Muscle layer of duodenum (tissue), 2 donors: Measurements from ENCODE around the gene MICALL2.

ENCODE experiments used
- H3K27ac ChIP-seq: one replicate; pipeline ENCODE4 v1.7.0; 2013; ENCODE audit warnings: mild to moderate bottlenecking, low read length
- H3K27me3 ChIP-seq: one replicate; pipeline ENCODE4 v1.7.0; 2013; ENCODE audit warnings: low read depth, mild to moderate bottlenecking, control low read depth, low read length
- H3K36me3 ChIP-seq, 2 donors: one replicate each; pipeline ENCODE4 v1.7.0; 2013; ENCODE audit warnings: low read length in 2 of 2, control low read depth in 1 of 2, mild to moderate bottlenecking in 1 of 2; ENCODE audit not compliant: insufficient read depth in 2 of 2, control insufficient read depth in 1 of 2
- H3K4me1 ChIP-seq, 2 donors: one replicate each; pipeline ENCODE4 v1.7.0; 2013; ENCODE audit warnings: low read length in 2 of 2, mild to moderate bottlenecking in 2 of 2, control low read depth in 1 of 2, moderate library complexity in 1 of 2; ENCODE audit not compliant: insufficient read depth in 2 of 2, control insufficient read depth in 1 of 2
- H3K4me3 ChIP-seq, 2 donors: one replicate each; pipeline ENCODE4 v1.7.0; 2013; ENCODE audit warnings: low read length in 2 of 2, low read depth in 1 of 2, mild to moderate bottlenecking in 1 of 2
- H3K9me3 ChIP-seq, 2 donors: one replicate each; pipeline ENCODE4 v1.7.0; 2013; ENCODE audit warnings: low read length in 2 of 2, control low read depth in 1 of 2, mild to moderate bottlenecking in 1 of 2; ENCODE audit not compliant: control insufficient read depth in 1 of 2
- donor health status: healthy.

The MICALL2 gene

DNA sequence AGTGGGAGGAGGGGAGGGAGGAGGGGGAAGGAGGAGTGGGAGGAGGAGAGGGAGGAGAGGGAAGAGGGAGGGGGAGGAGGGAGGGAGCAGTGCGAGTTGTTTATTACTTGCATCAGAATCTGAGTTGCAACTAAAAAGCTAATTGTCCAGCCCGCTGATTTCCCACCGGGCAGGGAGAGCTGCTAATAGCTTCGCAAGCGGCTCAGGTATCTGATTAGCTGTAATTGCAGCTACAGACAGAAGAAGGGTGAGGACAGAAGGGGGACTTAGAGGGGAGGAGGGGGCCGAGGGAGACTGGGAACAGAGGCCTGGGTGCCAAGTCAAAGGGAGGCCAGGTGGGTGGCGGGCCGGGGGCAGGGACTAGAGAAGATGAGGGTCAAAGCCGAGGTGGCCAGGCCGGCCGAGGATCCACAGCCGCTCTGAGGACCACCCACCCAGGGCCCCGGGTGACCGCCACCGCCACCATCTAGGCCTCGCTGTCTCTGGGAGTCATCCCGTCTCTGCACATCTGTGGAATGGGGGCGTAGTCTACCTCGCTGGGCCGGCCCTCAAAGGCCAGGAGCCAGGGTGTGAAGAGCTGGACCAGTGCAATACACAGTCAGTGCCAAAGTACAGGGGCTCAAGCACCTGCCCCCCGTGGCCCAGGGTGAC is 54.2 kb downstream of the MICALL2 start:
- Histone ChIP-seq H3K27ac (no peak overlapping the region), H3K27me3 (peaks cover 51% of the 10 kb centered on the region), H3K36me3 (no peaks in the 10 kb centered on the region), H3K4me3 (no peak overlapping the region), H3K9me3 (peaks cover 7 to 12% of the 10 kb centered on the region in 2 donors), H3K4me1 (no peaks in the 10 kb centered on the region)

DNA sequence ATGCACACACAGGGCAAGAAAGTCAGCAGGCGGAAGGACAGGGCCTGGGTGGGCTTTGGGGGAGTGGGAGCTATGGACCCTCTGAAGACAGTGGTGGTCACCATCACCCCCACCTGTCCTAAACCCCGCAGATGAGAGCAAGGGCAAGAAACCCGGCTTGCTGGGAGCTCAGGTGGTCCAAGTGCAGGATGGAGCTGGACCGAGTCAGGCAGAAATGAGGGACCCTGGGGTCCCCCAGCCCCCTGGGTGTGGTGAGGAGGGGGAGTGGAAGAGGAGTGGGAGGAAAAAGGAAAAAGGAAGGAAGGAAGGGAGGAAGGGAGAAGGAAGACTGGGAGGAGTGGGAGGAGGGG is 54.8 kb downstream of the MICALL2 start:
- Histone ChIP-seq H3K4me3 (no peak overlapping the region), H3K4me1 (no peaks in the 10 kb centered on the region), H3K36me3 (no peaks in the 10 kb centered on the region)

DNA sequence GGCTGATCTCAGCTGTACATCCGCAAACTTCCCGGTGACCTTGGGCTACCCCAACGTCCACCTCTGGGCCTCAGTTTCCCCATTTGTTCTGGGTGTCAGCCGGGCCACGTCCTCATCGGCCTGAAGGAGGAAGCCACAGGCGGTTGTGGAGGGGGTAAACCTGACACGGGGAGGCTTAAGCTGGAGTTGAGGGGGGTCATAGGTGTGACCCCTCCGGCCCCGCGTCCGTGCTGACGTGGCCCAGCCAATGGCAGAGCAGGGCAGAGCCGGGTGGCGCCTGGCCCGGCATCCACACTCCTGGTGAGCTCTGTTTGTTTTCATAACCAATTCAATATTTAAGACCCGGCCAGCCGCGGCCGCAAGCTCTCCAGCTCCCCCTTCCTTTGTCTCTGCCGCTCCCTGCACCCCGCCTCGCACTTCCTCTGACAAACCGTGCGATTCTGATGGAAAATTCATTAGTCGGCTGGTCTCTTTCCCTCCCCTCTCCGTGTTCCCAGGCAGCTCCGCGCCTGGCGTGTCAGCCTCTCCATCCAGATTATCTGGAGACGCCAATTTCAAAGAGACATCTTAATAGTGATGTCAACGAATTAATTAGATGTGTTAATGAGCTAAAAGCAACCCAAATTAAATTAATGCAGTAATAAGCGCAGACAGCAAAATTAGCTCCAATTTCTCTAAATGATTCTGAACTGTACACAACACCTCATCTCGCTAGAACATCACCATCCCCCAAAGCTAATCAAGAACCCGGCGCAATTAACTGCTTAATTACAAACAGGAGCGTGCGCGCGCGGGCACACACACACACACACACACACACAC is 55.4 kb downstream of the MICALL2 start:
- Histone ChIP-seq H3K27ac (no peak overlapping the region), H3K4me1 (no peaks in the 10 kb centered on the region), H3K4me3 (no peak overlapping the region), H3K9me3 (peaks cover 7 to 12% of the 10 kb centered on the region in 2 donors), H3K36me3 (no peaks in the 10 kb centered on the region), H3K27me3 (peaks cover 43% of the 10 kb centered on the region)

More for the DNA sequence above, 54.8 kb downstream of the MICALL2 start:
- H3K27ac ChIP-seq, result no peak overlapping the region
- peaks cover 7 to 12% of the 10 kb centered on the region in 2 donors for H3K9me3 ChIP-seq
- peaks cover 49% of the 10 kb centered on the region for H3K27me3 ChIP-seq

DNA sequence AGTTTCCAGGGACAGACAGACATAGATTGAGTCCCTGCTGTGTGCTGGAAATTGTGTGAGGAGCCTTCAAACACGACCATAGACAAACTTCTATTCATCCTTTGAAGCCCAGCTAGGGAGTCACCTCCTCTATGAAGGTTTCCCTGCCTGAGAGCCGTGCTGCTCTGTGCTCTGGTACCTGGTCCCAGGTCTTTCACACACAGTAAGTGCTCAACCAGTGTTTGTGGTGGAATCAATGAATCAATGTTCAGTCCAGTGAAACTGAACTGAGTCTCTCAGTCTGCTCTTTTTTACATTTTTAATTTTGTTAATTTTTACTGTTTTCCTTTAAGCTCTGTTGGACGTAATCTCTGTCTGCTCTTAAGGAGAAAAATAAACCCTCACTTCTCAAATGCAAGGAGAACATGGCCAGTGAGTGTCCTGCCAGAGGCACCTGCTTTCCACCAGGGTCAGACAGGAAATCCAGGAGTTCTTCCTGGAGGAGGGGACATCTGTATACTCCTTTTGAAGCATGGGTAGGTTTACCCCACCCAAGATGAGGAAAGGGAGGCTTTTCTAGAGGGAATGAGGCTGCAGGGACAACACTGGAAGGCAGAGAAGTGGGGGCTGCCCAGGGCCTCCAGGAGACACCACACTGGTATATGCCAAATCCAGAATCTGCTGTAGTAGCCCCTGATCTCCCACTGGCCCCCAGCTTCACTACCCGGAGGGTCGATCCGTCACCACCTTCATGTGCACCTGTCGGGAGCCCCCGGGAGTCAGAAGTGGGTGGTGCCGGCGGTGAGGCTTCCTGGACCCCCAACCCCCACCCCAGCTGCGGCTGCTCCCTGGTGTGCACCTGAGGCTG is 56.3 kb downstream of the MICALL2 start:
- no peaks in the 10 kb centered on the region for H3K4me1 ChIP-seq
- no peaks in the 10 kb centered on the region for H3K36me3 ChIP-seq
- H3K27me3 ChIP-seq, result peaks cover 36% of the 10 kb centered on the region
- H3K4me3 ChIP-seq, result no peak overlapping the region
- H3K27ac ChIP-seq, result no peak overlapping the region
- H3K9me3 ChIP-seq, result peaks cover 7 to 12% of the 10 kb centered on the region in 2 donors

DNA sequence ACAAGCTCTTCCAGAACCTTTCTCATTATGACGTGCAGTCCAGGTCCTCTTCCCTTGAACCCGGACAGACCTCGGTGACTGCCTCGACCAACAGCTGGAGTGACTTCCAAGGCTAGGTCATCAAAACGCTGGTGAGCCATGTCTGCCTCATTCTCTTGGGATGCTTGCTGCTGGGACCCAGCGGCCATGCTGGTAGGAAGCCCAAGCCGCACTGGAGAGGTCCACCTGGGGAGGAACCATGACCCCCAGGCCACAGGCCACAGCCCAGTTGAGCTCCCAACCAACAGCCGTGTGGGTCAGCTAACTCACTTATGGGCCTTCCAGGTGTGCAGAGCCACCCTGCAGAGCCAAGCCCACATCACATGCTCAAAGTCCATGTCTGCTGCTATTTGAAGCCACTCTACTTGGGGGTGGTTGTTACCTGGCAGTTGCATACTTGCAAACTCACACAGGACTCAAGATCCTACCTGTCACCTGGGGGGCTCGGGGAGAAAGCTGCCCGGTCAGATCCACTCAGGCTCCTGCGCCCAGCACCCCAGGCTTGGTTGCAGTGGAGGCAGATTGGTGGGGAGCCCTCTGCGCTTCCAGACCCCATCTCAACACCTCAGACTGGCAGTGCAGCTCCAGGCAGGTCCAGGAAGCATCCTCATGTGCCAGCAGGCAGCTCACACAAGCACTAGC is 57.0 kb downstream of the MICALL2 start:
- Histone ChIP-seq H3K27ac (no peak overlapping the region), H3K4me3 (no peak overlapping the region), H3K27me3 (peaks cover 31% of the 10 kb centered on the region), H3K4me1 (no peaks in the 10 kb centered on the region), H3K36me3 (no peaks in the 10 kb centered on the region), H3K9me3 (peaks cover 7 to 12% of the 10 kb centered on the region in 2 donors)

DNA sequence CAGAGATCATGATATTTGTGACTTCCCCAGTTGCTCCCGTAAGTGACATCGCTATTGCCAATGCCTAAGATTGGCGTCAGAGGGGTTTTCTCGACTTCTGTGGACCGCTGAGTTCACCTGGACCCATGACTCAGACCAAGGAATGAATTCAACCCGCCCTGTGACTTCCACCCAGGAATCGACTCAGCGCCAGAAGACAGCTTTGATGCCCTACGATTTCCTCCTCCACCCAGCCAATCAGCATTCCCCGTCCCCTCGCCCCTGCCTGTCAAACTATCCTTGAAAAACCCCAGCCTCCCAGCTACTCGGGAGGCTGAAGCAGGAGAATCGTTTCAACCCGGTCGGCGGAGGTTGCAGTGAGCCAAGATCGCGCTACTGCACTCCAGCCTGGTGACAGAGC is 58.3 kb downstream of the MICALL2 start:
- Histone ChIP-seq H3K36me3 (no peaks in the 10 kb centered on the region), H3K27ac (no peak overlapping the region), H3K27me3 (peaks cover 27% of the 10 kb centered on the region), H3K4me3 (no peak overlapping the region), H3K9me3 (peaks cover 8 to 14% of the 10 kb centered on the region in 2 donors), H3K4me1 (no peaks in the 10 kb centered on the region)

DNA sequence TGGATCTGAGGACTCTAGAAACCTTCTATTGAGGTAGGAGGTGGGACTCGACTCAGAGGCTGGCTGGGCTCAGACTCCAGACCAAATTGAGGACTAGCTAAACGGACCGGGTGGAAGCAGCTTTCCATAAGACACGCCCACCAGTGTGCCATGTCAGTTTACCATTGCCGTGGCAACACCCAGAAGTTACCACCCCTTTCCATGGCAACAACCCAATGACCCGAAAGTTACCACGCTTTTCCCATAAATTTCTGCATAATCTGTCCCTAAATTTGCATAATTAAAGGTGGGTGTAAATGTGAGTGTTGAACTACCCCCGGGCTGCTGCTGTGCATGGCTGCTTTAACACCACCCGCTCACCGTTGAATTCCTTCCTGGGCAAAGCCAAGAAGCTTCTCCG is 58.9 kb downstream of the MICALL2 start:
- H3K27ac ChIP-seq, result no peak overlapping the region
- H3K4me1 ChIP-seq, result no peaks in the 10 kb centered on the region
- peaks cover 26% of the 10 kb centered on the region for H3K27me3 ChIP-seq
- H3K36me3 ChIP-seq, result no peaks in the 10 kb centered on the region
- H3K4me3 ChIP-seq, result no peak overlapping the region
- peaks cover 10 to 14% of the 10 kb centered on the region in 2 donors for H3K9me3 ChIP-seq

DNA sequence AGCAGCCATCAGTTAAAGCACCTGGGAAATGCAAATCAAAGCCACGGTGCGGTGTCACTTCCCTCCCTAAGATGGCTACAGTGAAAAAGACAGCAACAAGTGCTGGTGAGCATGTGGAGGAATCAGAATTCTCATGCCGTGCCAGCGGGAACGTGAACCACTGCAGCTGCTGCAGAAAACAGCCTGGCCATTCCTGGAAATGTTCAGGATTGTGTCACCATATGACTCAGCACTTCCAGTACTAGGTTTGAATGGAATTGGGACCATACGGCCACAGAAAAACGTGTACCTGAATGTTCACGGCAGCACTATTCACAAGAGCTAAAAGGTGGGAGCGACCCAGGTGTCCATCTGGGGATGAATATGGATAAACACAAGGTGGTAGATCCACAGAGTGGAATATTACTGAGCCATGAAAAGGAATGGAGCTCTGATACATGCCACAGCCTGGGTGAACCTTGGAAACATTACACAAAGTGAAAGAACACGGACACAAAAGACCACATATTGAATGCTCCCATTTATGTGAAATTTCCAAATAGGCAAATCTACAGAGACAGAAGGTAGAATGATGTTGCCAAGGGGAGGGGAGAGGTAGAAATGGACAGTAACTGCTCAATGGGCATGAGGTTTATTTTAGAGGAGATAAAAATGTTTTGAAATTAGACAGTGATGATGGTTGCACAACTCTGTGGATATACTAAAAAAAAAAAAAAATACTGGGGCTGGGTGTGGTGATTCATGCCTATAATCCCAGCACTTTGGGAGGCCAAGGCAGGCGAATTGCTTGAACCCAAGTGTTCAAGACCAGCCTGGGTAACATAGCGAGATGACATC is 61.6 kb downstream of the MICALL2 start:
- peaks cover 10 to 30% of the 10 kb centered on the region in 2 donors for H3K9me3 ChIP-seq
- peaks cover 9% of the 10 kb centered on the region for H3K27me3 ChIP-seq

DNA sequence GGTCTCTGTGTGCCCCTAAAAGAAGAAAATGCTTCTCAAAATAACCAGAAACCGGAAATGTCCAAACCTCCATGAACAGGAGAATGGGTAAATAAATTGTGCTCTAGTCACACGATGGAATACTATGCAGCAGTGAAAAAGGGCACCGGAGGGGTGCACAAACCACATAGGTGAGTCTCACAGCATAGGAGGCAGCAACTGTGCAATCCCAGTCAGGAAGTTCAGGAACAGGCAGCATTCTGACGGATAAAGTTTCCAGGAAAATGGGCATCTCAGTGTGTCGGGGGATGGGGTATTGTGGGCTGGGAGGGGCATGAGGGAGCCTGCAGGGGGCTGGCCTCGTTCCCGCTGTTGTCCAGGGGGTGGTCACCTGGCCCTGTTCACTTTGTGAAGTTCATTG is 63.1 kb downstream of the MICALL2 start:
- Histone ChIP-seq H3K4me1 (no peaks in the 10 kb centered on the region), H3K9me3 (peaks cover 3 to 33% of the 10 kb centered on the region in 2 donors), H3K27me3 (no peaks in the 10 kb centered on the region), H3K4me3 (no peak overlapping the region), H3K36me3 (no peaks in the 10 kb centered on the region), H3K27ac (no peak overlapping the region)

More for the DNA sequence above, 61.6 kb downstream of the MICALL2 start:
- H3K36me3 ChIP-seq, result no peaks in the 10 kb centered on the region
- no peak overlapping the region for H3K4me3 ChIP-seq
- no peak overlapping the region for H3K27ac ChIP-seq
- no peaks in the 10 kb centered on the region for H3K4me1 ChIP-seq
